ENCODE results near the gene ACE2. TPM values are rescaled to one million over a fixed set of nuclear protein-coding genes. Genes with fewer than 3 reads are reported as not detected.

ACE2 gene
- not detected for polyA plus RNA-seq (2012; ENCODE audit: insufficient read length, low read depth)

- TF ChIP-seq TAF1 (IDR thresholded peaks at IDR 0.05; ENCODE audit: borderline replicate concordance, insufficient read depth, low read length), result no peak
- no peak for TF ChIP-seq SIN3A (IDR thresholded peaks at IDR 0.05; ENCODE audit: borderline replicate concordance, insufficient read depth, low read length)
- TF ChIP-seq REST (IDR thresholded peaks at IDR 0.05; ENCODE audit: insufficient read depth in 1 of 2, low read depth in 2 of 2, low read length in 2 of 2), result no peak
- TF ChIP-seq FOXP2 (optimal IDR thresholded peaks at IDR 0.05; ENCODE audit: borderline replicate concordance, extremely low read depth, extremely low read length, insufficient read depth), result no peak
- TF ChIP-seq POLR2AphosphoS5 (IDR thresholded peaks at IDR 0.05; ENCODE audit: low read depth, low read length), result no peak
Observed at GRCh38 chrX:15600745-15601144, at the start of gene ACE2. ACE2 (minus strand) TSS chrX:15600960; CDS start chrX:15600911, 49 bp downstream.

- TF ChIP-seq FOXP2 (optimal IDR thresholded peaks at IDR 0.05; ENCODE audit: borderline replicate concordance, extremely low read depth, extremely low read length, insufficient read depth) (no peak), REST (IDR thresholded peaks at IDR 0.05; ENCODE audit: insufficient read depth in 1 of 2, low read depth in 2 of 2, low read length in 2 of 2) (no peak), TAF1 (IDR thresholded peaks at IDR 0.05; ENCODE audit: borderline replicate concordance, insufficient read depth, low read length) (no peak), POLR2AphosphoS5 (IDR thresholded peaks at IDR 0.05; ENCODE audit: low read depth, low read length) (no peak), SIN3A (IDR thresholded peaks at IDR 0.05; ENCODE audit: borderline replicate concordance, insufficient read depth, low read length) (no peak)
Observed at GRCh38 chrX:15646543-15646942, 45.8 kb upstream of the ACE2 start.

- TF ChIP-seq POLR2AphosphoS5 (IDR thresholded peaks at IDR 0.05; ENCODE audit: low read depth, low read length), result no peak
- no peak for TF ChIP-seq FOXP2 (optimal IDR thresholded peaks at IDR 0.05; ENCODE audit: borderline replicate concordance, extremely low read depth, extremely low read length, insufficient read depth)
- no peak for TF ChIP-seq SIN3A (IDR thresholded peaks at IDR 0.05; ENCODE audit: borderline replicate concordance, insufficient read depth, low read length)
- TF ChIP-seq REST (IDR thresholded peaks at IDR 0.05; ENCODE audit: insufficient read depth in 1 of 2, low read depth in 2 of 2, low read length in 2 of 2), result no peak
- no peak for TF ChIP-seq TAF1 (IDR thresholded peaks at IDR 0.05; ENCODE audit: borderline replicate concordance, insufficient read depth, low read length)
Observed at GRCh38 chrX:15646031-15646430, 45.3 kb upstream of the ACE2 start.

GRCh38 chrX:15645266-15645665, 44.5 kb upstream of the ACE2 start:
- TF ChIP-seq REST (IDR thresholded peaks at IDR 0.05; ENCODE audit: insufficient read depth in 1 of 2, low read depth in 2 of 2, low read length in 2 of 2), result no peak

- TF ChIP-seq POLR2AphosphoS5 (IDR thresholded peaks at IDR 0.05; ENCODE audit: low read depth, low read length), result no peak
- TF ChIP-seq FOXP2 (optimal IDR thresholded peaks at IDR 0.05; ENCODE audit: borderline replicate concordance, extremely low read depth, extremely low read length, insufficient read depth), result no peak
- no peak for TF ChIP-seq SIN3A (IDR thresholded peaks at IDR 0.05; ENCODE audit: borderline replicate concordance, insufficient read depth, low read length)
- TF ChIP-seq TAF1 (IDR thresholded peaks at IDR 0.05; ENCODE audit: borderline replicate concordance, insufficient read depth, low read length), result no peak
- TF ChIP-seq REST (IDR thresholded peaks at IDR 0.05; ENCODE audit: insufficient read depth in 1 of 2, low read depth in 2 of 2, low read length in 2 of 2), result no peak
Observed at GRCh38 chrX:15644560-15644872, 43.8 kb upstream of the ACE2 start.
